Upper lobe of left lung (tissue), 4 donors: Measurements from ENCODE around the gene HSPG2.

ENCODE experiments used
- EP300 ChIP-seq, 4 donors: sonication (generic); formaldehyde crosslinking; IDR thresholded peaks; one replicate each; pipeline ENCODE4 v1.5.1; 2017; ENCODE audit warnings: antibody characterized with exemption in 4 of 4, control low read depth in 2 of 4
- POLR2AphosphoS5 ChIP-seq, 2 donors: sonication (generic); formaldehyde crosslinking; IDR thresholded peaks; one replicate each; pipeline ENCODE4 v1.5.1; 2017; ENCODE audit warnings: antibody characterized with exemption in 2 of 2
- TF ChIP-seq, protein P1 (sequence below), 6 experiments: fragments of 450-650 bp in 4 of 6; fragments of 200-600 bp in 2 of 6; sonication (generic) in 2 of 6; IDR thresholded peaks; one replicate each; pipeline ENCODE4 v1.5.1; 2016 to 2019; ENCODE audit warnings: antibody characterized with exemption in 6 of 6

DNA sequence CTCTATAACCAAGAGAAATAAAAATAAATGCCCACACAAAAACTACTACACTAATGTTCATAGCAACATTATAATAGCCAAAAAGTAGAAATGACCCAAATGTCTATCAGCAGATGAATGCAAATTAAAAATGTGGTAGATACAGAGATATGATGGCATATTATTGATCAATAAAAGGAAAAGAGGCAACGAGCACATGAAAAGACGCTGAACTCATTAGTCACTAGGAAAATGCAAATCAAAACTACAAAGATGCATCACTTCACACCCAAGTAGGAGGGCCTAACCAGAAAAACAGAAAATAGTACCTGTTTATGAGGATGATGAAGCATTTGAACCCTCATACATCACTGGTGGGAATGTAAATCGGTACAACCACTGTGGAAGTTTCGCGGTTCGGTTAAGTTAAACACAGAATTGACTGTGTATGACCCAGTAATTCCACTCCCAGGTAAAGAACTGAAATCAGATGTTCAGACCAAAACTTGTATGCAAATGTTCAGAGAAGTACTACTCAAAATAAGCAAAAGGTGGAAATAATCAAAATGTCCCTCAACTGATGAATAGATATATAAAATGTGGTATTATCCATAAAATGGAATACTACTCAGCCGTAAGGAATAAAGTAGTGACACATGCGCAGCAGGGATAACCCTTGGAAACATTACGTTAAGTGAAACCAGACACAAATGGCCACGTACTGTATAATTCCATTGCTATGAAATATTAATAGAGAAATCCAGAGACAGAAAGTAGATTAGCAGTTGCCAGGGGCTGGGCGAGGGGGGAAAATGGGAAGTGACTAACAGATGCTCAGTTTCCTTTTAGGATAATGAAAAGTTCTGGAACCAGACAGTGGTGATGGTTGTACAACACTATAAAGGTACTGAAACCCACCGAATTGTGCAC lies 157.2 kb downstream of the HSPG2 start:
- TF ChIP-seq POLR2AphosphoS5 (IDR thresholded peaks at IDR 0.05) (no peak), EP300 (IDR thresholded peaks at IDR 0.05) (no peak)
- TF ChIP-seq, protein P1, sequence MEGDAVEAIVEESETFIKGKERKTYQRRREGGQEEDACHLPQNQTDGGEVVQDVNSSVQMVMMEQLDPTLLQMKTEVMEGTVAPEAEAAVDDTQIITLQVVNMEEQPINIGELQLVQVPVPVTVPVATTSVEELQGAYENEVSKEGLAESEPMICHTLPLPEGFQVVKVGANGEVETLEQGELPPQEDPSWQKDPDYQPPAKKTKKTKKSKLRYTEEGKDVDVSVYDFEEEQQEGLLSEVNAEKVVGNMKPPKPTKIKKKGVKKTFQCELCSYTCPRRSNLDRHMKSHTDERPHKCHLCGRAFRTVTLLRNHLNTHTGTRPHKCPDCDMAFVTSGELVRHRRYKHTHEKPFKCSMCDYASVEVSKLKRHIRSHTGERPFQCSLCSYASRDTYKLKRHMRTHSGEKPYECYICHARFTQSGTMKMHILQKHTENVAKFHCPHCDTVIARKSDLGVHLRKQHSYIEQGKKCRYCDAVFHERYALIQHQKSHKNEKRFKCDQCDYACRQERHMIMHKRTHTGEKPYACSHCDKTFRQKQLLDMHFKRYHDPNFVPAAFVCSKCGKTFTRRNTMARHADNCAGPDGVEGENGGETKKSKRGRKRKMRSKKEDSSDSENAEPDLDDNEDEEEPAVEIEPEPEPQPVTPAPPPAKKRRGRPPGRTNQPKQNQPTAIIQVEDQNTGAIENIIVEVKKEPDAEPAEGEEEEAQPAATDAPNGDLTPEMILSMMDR (IDR thresholded peaks at IDR 0.05) = no peak
